ENCODE results near the gene PRR35. TPM values are rescaled to one million over a fixed set of nuclear protein-coding genes. Genes with fewer than 3 reads are reported as not detected.

The PRR35 gene
- total RNA-seq, 1 donor from 2014 or later: 2.9 TPM

DNA sequence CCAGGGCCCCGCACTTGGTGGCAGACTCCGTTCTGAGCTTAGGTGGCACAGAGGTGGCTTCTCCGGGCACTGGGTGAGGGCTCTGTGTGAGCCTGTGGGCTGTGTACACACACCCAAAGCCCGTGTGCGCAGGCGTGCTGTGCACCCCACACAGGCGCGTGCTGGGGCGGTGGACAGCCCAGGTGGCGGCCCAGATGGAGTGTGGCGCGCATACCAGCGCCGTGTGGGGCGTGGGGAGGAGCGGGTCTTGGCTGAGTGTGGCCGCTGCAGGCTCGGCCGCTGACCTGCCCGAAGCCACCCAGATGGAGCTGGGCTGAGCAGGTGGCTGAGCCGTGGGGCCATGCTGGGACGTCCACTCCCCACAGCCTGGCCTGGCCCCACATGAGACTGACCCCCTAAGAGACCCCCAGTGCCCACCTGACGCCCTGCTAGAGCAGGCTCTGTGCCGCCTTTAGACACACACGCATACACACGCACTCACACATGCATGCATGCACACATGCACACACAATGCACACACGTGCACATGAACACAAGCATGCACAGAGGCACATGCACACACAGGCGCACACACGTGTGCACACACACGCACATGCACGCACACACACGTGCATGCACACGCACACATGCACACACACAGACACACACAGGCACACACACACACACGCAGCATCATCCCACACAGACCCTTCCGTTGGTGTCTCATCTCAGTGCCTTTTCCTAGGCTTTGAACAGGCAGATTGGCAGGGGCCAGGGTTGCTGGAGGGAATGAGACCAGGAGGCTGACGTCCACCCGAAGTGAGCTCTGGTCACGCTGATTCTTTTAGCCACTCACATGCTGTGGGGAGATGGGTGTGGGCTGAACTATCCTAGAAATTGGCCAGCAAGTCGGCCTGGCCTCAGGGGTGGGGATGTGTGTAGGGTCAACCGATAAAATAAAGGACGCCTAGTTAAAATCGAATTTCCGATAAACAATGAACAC is 2.1 kb downstream of the PRR35 start:
- no peak for DNase-seq (ENCODE audit: low read depth)

DNA sequence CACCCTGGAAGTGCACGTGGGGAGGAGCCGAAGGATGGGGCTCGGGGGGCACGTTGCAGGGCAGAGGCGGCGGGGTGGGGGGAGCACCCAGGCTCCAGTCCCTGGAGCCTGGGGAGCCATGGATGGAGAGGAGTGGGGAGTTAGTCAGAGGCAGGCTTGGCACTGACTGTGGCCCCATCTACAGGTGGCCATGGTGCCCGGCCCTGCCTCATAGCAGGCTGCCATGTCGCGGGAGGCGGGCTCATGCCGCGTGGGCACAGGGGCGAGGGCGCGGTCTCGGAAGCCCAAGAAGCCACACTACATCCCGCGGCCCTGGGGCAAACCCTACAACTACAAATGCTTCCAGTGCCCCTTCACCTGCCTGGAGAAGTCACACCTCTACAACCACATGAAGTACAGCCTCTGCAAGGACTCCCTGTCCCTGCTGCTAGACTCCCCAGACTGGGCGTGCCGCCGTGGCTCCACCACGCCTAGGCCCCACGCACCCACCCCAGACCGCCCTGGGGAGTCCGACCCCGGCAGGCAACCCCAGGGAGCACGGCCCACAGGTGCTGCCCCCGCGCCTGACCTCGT is 3.0 kb downstream of the PRR35 start:
- no peak for DNase-seq (ENCODE audit: low read depth)

DNA sequence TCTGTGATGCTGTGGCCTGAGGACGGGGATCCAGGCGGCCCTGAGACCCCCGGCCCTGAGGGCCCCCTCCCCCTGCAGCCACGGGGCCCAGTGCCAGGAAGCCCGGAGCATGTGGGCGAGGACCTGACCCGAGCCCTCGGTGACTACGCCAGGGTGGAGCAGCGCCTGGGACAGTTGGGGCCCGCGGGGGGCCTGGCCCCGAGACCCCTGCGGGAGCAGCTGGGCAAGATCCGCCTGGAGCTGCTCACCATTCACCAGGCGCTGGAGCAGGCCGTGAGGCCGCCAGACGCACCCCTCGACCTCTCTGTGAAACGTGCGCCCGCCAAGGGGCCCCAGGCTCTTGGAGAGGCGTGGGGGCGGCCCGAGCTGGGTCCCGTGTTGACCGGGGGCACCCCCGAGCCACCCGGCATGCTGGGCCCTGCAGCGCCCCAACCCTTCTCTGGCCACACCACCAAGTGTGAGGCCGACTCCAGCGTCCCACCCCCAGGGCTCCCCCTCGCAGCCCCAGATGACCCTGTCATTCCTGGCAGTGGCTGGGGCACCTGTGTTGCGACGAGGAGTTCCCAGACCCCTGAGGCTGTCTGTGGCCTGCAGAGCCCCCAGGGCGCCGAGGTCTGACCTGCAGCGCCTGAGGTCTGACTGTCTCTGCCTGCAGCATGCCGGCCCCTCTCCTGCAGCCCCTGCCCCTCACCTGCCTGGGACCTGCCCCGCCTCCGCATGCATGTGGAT is 4.7 kb downstream of the PRR35 start:
- DNase-seq (ENCODE audit: low read depth): no peak

DNA sequence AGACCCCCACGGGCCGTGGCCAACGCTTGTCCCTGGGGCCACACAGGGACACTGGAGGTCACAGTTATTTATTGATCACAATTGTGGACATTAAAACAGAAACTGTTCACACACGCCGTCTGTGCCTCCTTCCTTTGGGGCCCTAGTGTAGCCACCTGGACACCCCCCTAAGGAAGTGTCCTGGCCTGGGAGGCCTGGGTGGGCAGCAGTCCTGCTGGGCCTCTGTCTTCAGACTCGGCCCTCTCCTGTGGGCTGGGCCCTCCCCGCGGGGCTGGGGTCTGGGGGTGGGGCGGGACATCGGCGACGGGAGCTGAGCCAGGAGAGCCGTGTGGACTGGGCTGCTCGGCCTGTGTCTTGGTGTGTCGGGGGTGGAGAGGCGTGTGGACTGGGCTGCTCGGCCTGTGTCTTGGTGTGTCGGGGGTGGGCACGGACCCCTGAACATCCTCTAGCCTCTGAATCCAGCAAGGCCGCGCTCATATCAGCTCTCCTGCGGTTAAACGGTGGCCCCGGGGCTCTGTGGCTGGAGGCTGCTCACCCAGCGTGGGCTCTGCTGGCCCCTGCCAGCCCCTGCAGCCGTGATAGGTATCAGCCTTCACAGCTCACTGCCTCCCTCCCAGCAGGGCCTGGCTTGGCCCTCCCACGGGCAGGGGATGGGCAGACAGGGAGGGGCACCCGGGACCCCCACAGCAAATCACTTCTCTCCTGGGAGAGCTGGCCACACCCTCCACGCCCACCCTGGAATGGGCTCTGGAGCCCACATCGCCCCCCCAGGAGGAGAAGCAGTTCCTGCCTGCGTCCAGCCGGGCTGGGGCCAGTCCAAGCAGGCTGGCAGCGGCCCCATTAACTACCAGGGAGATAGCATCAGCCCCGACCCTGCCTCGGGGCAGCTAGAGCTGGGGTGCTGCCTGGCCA is 5.5 kb downstream of the PRR35 start:
- DNase-seq (ENCODE audit: low read depth): no peak

DNA sequence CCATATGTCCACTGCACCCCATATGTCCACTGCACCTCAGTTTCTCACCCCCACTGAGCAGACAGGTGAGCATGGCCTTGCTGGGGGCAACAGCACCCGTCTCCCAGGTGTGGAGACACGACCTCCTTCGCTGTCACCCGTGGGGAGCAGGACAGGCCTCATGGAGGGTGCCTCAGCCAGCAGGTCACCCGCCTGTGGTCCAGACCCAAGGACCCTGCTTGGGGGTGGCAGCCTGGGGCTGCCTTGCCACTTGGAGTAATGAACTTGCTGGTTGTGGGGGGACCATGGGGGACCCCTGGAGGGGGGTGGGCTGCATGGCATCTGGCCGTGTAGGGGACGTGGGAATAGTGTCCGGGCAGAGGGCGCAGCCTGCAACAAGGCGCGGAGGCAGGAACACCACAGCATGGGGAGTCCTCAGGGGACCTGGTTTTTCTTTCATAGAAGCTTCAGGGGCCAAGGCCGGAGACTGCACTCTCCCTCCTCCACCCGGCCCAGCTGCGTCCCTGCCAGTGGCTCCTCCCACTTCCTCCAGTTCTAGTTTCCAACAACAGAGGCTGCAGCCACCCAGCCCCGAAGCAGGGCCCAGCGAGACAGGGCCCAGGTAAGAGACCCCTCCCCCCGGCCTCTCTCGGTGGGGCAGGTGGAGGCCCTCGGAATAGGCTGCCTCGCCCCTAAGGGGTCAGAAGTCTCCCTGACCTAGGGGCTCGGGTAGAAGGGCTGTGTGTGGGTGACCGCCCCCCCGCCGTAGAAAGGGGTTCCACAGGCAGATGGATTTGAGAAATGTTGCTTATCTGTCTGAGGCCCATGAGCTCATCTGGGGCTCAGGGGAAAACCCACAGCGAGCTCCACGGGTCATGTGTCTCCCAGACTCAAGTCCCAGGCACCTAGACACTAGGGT is 6.5 kb downstream of the PRR35 start, which contains the start of gene NHLRC4:
NHLRC4 (plus strand) TSS at position 531 of the 898 bp plus-strand sequence. CDS start 1,043 bp downstream, outside the sequence.
- DNase-seq (ENCODE audit: low read depth): no peak

DNA sequence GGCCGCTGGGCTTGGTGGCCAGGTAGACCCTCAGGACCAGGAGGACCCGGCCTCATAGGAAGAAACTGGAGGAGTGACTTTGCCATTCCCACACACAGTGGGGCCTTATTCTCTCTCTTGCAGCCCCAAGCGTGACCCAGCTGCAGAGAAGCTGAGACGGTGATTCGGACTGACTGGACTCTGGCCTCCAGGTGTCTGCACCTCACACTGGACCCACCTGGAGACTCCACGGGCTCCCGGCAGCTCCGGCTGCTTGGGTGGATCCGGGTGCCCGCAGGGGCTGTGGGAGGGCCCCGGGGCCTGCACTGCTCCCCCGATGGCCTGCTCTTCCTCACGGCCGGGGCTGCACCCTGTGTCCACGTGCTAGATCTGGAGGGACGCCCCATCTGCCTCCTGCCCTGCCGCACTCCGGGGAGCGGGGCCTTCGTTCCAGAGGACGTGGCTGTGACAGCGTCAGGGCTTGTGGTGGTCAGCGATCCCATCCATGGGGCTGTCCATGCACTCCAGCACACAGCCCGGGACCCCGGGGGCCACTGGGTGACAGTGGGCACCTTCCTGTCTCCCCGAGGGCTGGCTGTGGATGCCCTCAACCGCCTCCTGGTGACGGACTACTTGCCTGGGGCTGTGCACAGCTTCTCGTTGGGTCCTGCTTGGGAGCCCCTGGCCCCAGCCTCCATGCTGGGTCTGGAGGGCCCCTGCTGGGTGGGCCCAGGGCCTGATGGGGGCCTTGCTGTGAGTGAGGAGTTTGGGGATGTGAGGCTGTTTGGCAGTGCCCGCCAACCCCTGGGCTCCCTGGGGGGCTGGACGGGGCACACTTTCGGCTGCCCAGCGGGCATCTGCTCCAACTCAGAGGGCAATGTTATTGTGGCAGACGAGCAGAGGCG is 7.4 kb downstream of the PRR35 start:
- no peak for DNase-seq (ENCODE audit: low read depth)

DNA sequence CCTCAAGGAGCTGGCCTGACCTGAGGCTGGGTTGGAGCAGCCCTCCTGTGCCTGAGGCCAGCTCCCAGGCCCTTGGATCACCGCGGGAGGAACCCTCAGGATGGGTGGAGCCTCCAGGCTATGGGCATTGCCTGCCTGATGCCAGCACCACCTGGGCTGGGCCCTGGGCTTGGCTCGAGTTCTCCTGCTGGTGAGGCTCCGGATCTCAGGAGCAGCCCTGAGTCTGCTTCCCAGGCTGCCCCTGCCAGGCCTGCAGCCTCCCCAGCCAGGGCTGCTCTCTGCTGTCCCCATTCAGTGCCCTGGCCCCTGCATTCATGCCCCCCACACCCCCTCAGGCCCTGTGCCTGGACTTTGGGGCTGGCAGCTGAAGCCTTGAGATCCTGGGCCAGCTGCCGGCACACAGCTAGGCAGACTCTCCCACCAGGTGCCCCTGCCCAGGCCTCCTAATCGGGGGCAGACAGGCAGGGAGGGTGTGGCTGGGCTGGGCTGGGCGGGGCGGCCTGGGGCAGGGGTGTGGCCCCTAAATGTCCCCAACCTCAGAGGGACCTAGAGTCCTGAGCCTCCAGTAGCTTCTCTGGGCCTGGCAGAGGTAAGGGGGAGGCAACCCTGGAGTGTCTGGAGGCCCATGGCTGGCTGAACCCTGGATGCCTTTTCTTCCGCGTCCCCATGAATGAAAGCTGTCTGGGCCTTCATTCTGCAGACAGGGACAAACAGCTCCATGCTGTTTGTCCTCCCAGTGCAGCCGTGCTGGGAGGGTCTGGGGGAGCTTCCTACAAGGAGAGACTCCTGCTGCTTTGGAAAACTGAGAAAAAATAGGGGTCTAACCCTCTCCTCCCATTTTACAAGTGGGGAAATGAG is 8.4 kb downstream of the PRR35 start:
- DNase-seq (ENCODE audit: low read depth): no peak

DNA sequence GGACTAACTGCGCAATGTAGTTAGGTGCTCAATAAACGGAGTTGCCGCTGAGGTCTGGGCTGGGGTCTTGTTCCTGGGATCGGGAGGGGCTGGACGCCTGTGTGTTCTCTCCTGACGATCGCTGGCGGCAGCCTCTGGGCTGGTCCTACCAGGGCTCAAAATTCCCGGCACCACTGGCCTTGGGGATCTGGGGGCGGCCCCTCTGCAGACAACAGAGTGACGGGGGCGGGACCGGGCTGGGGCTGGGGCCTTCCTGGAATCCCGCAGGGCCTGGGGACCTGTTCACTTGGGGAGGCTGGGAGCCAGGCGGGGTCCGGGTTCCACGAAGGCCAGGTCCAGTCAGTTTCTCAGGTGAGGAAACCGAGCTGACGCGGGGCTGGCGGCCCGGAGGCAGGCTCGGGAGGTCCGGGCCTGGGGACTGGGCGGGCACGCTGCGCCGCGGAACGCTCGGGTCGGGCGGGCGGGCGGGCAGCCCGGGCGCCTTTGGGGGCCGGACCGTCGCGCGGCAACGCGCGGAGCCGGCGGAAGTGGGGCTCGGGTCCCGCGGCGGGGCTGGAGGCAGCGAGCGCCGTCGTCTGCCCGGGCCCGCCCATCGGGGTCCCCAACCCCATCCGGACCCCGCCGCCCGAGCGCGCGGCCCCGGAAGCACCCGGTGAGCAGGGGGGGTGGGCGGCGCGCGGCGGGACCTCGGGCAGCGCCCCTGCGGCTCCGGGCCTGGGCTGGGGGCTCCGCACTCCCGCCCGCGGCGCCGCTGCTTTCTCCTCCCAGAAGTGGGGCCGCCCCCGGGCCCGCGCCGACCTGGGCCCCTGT is 9.5 kb downstream of the PRR35 start, which contains the start of gene PIGQ:
PIGQ (plus strand) TSS at position 524 of the 810 bp plus-strand sequence. CDS start 4,107 bp downstream, outside the sequence.
- DNase-seq (ENCODE audit: low read depth): peak; percentile 71

DNA sequence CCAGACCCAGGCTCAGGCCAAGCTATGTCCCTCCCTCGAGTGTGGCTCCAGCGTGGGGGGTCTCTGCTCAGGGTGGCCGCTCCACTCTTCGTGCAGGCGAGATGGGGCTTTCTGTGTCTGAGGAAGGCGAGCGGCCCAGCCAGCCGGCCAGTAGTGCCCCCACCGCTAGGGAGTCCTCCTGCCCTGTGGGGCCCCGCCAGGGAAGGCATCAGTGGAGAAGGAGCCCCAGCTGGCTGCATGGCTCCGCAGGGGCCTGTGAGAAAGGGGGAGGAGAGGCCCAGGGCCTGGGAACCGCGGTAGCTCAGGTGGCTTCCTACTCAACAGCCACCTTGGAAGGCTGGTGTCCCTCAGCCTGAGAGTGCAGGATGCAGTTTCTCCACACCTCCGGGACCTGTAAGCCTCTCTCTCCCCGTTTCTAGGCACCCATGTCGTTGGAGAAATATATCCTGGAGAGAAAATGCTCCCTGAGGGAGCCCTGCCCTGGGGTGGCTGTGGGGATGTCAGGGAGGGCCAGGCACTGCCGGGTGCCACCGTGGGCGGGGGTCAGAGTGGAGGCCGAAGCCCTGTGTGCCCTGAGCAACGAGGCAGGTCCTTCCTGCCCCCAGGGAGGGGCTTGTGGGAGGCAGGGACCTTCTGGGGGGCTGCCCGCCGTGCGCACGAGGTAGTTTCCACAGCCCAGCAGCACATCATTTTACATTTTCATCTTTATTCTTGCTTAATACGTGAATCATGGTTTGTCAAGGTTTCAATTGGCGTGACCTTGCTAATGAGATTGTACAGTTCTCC is 12.9 kb downstream of the PRR35 start:
- no peak for DNase-seq (ENCODE audit: low read depth)

DNA sequence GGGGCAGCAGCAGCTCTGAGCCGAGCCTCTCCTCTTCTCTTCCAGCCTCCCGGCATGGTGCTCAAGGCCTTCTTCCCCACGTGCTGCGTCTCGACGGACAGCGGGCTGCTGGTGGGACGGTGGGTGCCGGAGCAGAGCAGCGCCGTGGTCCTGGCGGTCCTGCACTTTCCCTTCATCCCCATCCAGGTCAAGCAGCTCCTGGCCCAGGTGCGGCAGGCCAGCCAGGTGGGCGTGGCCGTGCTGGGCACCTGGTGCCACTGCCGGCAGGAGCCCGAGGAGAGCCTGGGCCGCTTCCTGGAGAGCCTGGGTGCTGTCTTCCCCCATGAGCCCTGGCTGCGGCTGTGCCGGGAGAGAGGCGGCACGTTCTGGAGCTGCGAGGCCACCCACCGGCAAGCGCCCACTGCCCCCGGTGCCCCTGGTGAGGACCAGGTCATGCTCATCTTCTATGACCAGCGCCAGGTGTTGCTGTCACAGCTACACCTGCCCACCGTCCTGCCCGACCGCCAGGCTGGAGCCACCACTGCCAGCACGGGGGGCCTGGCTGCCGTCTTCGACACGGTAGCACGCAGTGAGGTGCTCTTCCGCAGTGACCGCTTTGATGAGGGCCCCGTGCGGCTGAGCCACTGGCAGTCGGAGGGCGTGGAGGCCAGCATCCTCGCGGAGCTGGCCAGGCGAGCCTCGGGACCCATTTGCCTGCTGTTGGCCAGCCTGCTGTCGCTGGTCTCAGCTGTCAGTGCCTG is 14.0 kb downstream of the PRR35 start:
- DNase-seq (ENCODE audit: low read depth): no peak

DNA sequence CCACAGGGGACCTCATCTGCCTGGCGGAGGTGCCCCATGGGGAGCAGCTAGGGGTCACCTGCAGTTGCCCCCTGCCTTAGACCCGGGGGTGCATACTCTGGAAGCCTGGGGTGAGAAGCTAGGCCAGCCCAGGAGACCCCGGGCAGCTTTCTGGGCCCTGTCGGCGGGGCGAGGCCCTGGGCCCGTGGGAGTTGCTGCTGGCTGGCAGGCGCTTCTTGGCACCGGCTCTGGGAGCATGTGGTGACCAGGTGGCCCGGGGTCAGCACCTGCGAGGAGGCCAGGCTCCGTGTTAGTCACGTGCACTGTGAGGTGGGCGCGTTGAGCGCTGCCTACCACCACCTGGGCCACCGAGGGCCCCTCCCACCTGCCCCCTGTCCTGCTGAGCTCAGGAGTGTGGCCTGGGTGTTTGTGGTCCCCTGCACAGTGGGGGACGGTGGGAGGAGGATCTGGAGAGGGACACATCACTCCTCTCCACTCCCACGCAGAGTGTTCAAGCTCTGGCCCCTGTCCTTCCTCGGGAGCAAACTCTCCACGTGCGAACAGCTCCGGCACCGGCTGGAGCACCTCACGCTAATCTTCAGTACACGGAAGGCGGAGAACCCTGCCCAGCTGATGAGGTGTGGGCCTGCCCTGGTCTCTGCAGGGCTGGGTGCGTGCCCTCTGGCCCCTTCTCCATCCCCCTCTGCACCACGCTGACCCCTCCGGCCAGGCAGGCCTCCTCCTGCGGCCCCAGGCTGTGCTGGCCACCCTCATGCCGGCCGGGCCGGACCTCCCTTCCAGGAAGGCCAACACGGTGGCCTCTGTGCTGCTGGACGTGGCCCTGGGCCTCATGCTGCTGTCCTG is 15.4 kb downstream of the PRR35 start:
- DNase-seq (ENCODE audit: low read depth): no peak

DNA sequence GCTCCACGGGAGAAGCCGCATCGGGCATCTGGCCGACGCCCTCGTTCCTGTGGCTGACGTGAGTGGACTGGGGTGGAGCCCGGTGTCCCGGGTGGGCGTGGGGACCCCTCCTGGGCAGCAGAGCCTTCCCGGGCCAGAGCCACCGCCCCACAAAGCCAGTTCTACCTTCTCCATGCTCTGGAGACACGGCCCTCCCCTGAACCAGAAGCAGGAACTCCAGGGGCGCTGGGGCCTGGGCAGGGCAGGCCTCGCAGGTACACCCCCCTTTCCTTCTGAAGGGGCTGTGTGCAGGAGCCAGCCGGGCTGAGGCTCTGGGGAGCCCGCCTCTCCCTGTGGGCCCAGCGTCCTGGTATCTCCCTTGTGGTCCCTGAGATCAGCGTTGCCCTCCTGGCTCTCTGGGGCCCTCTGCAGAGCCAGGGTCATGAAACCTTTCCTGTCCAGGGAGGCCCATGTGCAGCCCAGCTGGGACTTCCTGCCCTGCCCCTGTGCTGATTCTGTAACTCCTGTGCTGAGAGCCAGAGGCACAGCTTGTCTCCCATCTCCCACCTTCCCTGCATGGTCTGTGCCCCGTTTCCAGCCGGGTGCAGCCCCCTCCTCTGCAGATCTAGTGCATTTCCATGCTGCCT is 16.1 kb downstream of the PRR35 start:
- DNase-seq (ENCODE audit: low read depth): no peak

DNA sequence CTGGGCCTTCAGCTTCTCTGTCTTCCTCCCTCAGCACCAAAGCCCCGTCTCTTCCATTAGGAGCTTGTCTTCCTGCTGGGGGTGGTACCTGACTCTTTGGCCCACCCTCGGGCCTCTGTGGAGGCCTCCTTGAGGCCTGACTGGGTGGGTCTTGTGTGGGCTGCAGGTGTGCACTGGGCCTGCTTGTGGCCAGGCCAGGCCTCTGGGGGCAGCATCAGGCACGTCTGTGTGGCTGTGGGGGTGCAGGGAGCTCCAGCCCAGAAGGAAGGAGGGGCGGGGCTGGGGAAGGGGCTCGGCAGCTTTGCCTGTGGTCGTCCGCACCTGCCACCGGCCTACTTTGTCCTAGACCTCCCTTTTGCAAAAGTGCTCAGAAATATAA is 16.6 kb downstream of the PRR35 start:
- no peak for DNase-seq (ENCODE audit: low read depth)

DNA sequence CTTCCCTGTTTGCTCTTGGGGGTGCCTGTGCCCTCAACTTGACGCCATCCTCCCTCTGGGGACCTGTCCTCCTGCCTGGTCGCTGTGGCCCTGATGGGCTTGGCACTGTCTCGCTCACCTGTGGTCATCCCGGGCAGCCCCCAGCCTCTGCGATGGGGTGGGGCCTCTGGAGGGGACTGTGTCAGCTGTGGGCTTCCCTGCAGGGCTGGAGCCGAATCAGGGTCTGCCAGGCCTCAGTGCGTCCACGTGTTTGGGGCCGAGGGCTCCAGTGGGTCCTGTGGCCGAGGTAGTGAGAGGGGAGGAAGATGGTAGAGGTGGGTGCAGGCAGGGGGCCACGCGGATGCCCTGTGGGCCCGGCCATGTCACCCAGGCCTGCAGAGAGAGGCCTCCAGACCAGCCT is 17.6 kb downstream of the PRR35 start:
- DNase-seq (ENCODE audit: low read depth): no peak

Measured in myocyte (in vitro differentiated cells).